Measurements from ENCODE around the gene AMBP. TPM values are rescaled to one million over a fixed set of nuclear protein-coding genes. Genes with fewer than 3 reads are reported as not detected.
"Not testable (repeated sequence)": the region's sequence is repeated elsewhere in the genome, so short reads cannot be mapped to it uniquely, and the experiment has no call there.

AMBP gene
- polyA plus RNA-seq, 3 donors = 0.83 to 1.7 (median 0.95) TPM

DNA sequence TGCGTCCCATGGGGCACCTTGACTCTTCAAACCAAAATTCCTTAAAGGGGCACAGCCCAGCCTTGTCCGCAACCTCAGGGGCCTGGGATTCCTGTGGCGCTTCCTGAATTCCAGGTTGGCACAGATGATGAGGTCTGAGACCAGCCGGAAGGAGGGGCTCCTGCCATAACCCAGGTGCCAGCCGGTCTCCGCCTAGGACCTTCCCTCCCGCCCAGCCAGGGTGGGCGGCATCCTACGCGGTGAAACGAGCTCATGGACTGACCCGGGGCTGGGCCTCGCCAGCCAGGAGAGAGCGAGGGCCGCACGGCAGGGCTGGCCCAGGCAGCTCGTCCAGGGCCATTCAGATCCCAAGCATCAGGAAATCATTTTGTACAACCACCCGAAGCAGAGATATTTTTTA lies 23.0 kb downstream of the AMBP start:
- DNase-seq (ENCODE audit: low read depth in 3 of 3, low spot score in 2 of 3) = no peak

DNA sequence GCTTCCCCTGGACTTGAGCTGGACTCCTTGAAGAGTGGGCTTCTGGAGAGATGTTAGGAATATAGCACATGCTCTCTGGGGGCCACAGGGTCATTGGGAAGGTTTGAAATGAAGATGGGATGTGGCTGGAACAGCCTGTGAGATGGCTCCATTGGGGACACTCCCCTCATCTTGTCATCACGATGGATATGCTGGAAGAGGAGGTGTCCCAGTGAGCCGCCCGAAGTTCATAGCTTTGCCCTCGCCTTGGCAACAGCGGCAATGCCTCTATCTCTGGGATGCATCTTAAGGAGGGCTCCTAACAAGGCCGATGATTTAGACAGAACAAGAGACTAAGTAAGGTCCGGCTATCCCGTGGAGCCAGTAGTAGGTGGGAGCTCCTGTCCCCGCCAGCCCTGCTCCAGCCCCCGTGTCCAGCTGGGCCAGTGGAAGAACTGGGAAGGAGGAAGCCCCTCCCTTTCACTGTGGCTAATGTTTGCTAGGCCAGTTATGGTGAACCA lies 23.9 kb downstream of the AMBP start:
- no peak for DNase-seq (ENCODE audit: low read depth in 3 of 3, low spot score in 2 of 3)

DNA sequence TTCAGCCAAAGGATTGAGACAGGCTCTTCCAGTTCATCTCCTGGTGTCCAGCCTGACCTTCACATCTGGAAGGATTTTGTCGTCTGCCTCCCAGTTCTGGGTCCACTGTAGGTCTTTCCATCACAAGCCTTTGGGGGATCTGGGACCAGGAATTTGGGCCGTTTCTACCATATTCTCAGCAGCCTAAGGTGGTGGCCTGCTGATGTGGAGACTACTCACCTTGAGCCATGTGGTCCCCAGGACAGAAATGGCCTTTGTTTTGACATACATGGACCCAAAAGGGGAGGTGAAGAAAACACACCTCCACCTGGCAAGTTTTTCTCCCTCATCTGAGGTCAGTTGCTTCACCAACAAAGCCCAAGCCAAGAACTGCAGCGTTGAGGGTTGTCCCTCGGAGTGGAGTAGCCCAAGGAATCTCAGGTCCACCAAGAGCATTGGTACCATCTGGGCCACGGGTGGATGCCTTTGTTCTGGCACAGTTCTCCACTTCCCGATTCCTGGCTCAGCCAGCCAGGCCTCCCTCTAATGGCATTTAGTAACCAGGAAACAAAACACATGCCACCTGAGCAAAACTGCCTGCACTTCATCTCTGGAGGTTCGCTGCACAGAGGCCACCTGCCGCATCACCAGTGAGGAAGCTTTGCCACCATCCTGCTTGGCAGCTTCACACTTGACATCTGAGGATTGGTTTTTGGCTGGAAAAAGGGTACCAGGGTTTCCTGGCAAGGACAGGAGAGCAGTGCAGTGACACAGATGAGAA lies 24.7 kb downstream of the AMBP start:
- no peak for DNase-seq (ENCODE audit: low read depth in 3 of 3, low spot score in 2 of 3)

DNA sequence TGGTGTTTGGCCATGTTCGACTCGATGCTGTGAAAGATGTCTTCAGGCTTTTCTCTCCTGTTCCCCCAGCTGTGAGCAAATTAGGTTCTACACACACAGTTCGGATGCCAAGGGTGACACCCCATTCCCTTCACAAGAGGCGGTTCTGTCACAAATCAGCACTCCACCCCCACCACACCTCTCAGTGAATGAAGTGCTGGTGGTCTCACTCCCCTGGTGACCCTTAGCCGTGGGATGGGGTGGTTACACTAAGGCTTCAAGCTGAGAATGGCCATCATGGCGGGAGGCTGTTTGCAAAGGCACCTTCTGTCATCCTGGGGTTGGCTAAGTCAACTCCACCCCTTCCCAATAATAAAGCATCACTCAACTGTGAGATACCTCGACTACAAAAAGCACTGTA lies 26.4 kb downstream of the AMBP start:
- DNase-seq (ENCODE audit: low read depth in 3 of 3, low spot score in 2 of 3) = no peak

DNA sequence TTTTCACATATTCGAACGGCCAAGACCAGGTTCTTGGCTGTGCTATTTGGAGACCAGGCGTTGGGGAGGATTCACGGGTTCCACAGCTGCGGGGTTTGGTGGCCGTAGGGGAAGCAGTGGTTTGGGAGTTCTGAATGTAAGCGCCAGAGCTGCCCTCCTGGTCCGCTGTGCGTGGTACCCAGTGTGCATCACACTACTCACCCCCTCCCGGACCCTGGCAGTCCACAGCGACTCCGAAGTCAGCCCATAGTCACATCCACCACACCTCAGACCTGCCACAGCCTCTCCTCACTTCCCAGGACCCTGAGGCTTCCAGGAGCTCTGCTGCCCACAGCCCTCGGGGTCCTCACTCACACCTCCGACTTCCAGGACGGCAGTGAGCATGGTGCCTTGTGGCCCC lies 26.8 kb downstream of the AMBP start:
- DNase-seq (ENCODE audit: low read depth in 3 of 3, low spot score in 2 of 3) = no peak

DNA sequence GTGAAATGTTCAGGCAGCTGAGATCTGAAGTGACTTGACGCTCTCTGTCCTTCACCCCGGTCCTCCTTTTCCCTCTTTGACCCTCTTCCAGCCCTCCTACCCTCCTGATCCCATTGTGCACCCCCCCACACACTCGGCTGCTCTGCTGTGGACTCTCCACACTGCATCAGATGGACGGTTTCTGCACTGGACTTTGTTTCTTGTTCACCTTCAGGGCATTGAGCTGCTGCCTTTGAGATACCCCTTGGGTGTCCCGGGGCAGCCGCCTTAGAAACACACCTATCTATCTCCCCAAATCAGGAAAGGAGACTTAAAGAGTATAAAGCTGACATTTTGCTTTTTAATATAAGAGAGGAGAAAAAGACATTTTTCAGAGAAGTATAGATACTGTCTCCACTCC lies 27.5 kb downstream of the AMBP start:
- DNase-seq (ENCODE audit: low read depth in 3 of 3, low spot score in 2 of 3) = no peak

DNA sequence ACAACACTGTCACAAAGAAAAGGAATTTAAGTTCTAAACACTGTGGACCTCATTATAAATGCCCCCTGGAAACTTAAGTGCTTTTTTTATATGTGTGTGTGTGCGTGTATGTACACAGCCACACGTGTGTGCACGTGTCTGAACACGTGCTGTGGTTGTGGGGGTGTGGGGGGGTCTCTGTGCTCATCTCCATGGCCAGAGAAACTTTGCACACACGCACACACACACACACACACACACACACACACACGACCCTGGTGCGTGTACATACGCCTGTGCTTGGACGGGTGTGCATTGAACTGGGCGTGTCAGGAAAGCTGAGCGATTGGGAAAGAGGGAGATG lies 27.9 kb downstream of the AMBP start:
- no peak for DNase-seq (ENCODE audit: low read depth in 3 of 3, low spot score in 2 of 3)

DNA sequence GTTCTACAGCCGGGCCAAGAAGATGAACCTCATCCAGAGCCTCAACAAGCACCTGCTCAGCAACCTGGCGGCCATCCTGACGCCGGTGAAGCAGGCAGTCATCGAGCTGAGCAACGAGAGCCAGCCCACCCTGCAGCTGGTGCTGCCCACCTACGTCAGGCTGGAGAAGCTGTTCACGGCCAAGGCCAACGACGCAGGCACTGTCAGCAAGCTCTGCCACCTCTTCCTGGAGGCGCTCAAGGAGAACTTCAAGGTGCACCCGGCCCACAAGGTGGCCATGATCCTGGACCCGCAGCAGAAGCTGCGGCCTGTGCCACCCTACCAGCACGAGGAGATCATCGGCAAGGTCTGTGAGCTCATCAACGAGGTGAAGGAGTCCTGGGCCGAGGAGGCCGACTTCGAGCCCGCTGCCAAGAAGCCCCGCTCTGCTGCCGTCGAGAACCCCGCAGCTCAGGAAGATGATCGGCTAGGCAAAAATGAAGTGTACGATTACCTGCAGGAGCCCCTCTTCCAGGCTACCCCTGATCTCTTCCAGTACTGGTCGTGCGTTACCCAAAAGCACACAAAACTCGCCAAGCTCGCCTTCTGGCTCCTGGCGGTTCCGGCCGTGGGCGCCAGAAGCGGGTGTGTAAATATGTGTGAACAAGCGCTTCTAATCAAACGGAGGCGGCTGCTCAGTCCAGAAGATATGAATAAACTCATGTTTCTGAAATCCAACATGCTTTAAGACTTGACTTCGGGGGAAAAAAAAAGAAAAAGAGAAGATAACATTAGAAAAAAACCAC lies 28.5 kb downstream of the AMBP start:
- no peak for DNase-seq (ENCODE audit: low read depth in 3 of 3, low spot score in 2 of 3)

DNA sequence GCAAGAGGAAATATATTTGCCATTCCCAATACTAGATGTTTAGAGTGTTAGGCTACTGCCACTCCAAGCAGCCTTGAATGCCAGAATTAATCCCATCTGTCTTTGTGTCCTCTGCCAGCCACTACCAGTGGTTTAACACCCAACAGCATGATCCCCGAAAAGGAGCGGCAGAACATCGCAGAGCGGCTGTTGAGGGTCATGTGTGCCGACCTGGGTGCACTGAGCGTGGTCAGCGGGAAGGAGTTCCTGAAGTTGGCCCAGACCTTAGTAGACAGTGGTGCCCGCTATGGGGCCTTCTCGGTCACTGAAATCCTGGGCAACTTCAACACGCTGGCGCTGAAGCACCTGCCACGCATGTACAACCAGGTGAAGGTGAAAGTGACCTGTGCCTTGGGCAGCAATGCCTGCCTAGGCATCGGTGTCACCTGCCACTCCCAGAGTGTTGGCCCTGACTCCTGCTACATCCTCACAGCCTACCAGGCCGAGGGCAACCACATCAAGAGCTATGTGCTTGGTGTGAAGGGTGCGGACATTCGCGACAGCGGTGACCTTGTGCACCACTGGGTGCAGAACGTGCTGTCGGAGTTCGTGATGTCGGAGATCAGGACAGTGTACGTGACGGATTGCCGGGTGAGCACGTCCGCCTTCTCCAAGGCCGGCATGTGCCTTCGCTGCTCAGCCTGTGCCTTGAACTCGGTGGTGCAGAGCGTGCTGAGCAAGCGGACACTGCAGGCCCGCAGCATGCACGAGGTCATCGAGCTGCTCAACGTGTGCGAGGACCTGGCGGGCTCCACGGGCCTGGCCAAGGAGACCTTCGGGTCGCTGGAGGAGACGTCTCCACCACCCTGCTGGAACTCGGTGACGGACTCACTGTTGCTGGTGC lies 29.3 kb downstream of the AMBP start:
- no peak for DNase-seq (ENCODE audit: low read depth in 3 of 3, low spot score in 2 of 3)

DNA sequence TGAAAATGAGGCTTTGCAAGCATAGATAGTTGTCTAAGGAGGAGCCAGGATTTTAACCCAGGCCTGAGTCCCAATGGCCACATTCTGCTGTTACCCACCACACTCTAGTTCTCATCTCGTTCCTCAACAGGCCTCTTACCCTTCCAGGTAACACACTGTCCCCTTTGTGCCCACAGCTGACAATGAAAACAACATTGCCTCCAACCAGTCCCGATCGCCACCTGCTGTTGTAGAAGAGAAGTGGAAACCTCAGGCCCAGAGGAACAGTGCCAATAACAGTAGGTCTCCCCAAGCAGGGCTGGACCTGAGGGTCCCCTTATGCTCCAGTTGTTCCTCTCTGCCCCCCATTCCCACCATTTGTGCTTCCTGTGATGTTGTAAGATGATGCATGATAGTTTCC lies 30.4 kb downstream of the AMBP start:
- DNase-seq (ENCODE audit: low read depth in 3 of 3, low spot score in 2 of 3) = no peak

DNA sequence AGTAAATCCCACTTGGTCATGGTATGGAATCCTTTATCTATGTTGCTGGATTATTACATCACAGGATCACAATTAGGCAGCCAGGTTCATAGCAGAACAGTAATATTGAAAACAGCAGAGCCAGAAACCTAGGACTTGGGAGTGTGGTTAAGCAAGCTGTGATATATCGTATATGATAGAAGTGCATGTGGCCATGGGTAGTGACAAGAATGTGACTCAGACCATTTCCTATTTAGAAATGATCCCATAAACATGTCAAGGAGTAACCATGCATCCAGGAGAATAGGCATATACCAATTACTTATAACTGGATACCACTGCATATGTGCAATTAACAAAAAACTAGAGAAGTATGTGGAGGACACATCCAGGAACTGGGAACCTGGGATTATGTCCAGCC lies 31.2 kb downstream of the AMBP start:
- DNase-seq (ENCODE audit: low read depth in 3 of 3, low spot score in 2 of 3) = no peak

DNA sequence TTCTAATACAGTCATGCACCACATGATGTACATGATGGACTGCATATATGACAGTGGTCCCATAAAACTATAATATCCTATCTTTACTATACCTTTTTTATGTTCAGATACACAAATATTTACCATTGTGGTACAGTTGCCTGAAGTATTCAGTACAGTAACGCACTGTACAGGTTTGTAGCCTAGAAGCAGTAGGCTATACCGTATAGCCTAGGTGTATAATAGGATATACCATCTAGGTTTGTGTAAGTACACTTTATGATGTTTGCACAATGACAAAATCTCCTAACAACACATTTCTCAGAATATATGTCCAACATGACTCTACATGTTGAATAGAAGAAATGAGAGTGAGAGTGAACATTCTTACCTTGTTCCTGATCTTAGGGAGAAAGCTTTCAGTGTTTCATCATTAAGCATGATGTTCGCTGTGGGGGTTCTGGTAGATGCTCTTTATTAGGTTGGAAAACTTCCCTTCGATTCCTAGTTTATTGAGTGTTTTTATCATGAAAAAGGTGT lies 31.8 kb downstream of the AMBP start:
- DNase-seq (ENCODE audit: low read depth in 3 of 3, low spot score in 2 of 3) = no peak

DNA sequence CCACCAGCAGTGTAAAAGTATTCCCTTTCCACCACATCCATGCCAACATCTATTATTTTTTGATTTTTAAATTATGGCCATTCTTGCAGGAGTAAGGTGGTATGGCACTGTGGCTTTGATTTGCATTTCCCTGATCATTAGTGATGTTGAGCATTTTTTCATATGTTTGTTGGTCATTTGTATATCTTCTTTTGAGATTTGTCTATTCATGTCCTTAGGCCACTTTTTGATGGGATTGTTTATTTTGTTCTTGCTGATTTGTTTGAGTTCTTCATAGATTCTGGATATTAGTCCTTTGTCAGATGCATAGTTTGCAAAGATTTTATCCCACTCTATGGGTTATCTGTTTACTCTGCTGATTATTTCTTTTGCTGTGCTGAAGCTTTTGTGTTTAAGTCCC lies 34.4 kb downstream of the AMBP start:
- DNase-seq (ENCODE audit: low read depth in 3 of 3, low spot score in 2 of 3) = not testable (repeated sequence)

DNA sequence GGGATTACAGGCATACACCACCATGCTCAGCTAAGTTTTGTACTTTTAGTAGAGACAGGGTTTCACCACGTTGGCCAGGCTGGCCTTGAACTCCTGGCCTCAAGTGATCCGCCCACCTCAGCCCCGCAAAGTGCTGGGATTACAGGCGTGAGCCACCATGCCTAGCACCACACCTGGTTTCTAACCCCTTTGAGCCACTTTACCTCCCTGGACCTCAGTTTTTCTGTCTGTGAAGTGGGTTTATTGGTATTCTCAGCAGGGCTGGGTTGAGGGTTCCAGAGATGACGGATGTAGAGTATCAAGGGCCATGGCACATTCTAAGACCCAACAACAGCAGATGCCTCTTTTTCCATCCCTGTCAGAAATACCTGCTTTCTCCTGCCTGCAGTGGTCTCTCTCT lies 38.6 kb downstream of the AMBP start:
- no peak for DNase-seq (ENCODE audit: low read depth in 3 of 3, low spot score in 2 of 3)

DNA sequence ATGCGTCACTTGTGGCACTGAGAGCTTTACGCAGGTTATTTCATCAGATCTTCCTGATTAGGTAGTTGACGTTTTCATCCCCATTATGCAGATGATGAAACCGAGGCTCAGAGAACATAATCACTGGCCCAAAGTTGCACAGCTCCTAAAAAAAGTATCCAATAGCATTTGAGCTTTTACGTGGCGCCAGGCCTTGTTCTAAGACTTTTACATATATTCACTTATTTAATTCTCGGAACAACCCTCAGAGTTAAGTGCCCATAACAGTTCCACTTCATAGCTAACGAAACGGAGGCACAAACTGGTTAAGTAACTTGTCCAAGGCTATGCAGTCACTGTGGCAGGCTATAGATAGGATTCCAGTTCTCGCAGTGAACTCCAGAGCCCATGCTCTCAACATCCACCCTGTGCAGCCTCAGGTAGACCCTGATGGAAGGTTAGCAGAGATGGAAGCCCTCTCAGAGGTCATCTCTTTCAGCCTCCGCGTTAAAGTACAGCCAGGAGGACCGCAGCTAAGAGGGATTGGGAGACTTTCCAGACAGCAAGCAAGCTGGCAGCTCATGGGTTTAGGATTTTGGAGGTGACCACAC lies 39.3 kb downstream of the AMBP start:
- no peak for DNase-seq (ENCODE audit: low read depth in 3 of 3, low spot score in 2 of 3)

DNA sequence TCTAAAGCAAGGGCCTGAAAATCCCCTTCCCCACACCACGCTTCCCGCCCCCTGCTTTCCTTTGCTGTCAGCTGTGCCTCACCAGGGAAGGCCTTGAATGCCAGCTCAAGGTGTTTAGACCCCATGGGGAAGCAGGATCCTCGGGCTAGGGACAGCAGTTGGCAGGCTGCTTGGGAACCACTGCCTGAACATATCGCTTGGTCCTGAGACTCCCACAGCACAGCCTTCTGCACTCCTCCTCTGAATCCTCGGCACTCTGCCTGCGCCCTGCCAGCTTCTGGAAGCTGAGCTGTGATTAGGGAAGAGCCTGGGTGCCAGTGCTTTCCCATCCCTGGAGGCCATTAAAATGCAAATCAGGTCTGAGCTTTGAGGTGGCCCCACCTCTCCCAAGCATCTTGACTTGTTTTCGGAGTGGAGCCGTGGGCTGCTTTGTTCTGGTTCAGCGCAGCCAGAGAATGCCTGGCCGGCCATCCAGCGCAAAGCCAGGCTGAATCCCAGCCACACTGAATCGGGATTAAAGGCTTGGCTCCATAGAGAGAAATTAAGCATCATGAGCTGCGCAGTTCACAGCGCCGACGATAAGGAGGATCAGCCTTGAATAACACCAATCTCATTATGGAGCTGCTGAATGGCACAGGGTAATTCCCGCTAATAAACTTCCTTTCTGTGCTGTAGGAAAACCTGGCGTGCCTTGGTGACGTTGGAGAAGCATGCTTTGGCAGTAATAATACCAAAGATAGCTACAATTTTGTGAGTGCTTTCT lies 40.0 kb downstream of the AMBP start:
- DNase-seq (ENCODE audit: low read depth in 3 of 3, low spot score in 2 of 3) = peak; percentile 25 to 59 (median 39)

DNA sequence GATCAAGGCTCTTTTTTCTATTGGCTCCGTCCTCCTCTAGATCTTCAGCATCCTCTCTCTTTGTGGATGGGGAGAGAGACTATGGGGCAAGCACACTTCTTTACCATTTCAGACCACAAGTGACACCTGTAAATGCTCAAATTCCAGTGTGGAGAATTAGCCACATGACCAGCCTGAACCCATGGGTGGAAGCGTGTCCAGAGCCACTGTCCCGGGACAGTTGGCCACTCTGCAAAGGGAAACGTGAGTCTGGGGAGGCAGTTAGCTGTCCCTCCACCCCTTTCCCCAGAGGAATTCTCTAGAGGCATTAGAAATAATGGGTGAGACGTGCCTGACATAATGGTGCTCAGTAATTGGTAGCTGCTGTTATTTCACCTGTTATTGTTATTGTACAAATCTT lies 40.9 kb downstream of the AMBP start:
- no peak for DNase-seq (ENCODE audit: low read depth in 3 of 3, low spot score in 2 of 3)

DNA sequence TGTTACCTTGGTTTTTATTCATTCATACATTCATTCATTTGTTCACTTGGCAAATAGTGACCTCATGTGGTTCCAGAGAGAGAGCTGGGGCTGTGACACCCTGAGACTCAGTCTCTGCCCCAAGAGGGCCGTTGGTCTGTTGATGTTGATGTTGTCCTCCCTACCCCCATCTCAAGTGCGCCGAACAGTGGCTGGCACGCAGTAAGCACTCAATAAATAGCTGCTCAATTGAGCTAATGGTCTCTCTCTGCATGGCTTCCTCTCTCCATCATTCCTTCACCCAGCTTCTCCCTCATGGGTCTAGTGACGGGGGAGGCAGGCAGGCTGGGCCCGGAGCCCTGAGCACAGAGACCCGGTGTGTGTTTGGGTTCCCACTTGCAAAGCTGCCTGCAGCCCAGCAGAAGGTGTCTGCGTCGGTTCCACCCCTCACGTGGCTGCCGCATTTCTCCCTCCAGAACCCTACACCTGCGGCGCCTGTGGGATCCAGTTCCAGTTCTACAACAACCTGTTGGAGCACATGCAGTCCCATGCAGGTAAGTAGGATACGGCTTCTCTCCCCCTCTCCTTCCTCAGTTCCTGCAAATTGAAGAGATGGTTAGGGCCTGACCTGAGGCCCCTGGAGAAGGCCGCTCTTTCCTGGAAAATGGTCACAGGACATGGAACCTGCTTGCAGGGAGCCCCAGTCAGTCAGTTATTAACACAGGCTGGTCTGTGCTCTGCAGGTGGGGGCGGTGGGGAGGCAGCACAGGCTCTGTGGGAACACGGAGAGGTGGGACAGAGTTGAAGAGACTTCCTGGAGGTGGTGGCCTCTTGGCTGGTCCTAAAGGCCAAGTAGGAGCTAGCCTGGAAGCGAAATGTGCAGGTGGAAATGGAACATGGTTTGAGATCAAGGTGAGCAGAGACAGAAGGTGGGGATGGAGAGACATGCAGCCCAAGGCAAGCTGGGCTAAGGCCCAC lies 42.0 kb downstream of the AMBP start:
- DNase-seq (ENCODE audit: low read depth in 3 of 3, low spot score in 2 of 3) = no peak
